AG09319 (cell line): ENCODE measurements around the gene FXR2.
A peak's percentile ranks its signal among the peaks of the same experiment; 100 is the strongest.

Experiments
- DNase-seq: peaks from one replicate; pipeline ENCODE4 v3.0.0-alpha.2; 2010; ENCODE audit warnings: low read depth; ENCODE audit errors: extremely low read depth
- TF ChIP-seq, protein P1 (sequence below): IDR thresholded peaks from 2 replicates; pipeline ENCODE4 v1.5.1; 2011; ENCODE audit warnings: low read depth, mild to moderate bottlenecking, inconsistent platforms, low read length, moderate library complexity

FXR2 gene

DNA sequence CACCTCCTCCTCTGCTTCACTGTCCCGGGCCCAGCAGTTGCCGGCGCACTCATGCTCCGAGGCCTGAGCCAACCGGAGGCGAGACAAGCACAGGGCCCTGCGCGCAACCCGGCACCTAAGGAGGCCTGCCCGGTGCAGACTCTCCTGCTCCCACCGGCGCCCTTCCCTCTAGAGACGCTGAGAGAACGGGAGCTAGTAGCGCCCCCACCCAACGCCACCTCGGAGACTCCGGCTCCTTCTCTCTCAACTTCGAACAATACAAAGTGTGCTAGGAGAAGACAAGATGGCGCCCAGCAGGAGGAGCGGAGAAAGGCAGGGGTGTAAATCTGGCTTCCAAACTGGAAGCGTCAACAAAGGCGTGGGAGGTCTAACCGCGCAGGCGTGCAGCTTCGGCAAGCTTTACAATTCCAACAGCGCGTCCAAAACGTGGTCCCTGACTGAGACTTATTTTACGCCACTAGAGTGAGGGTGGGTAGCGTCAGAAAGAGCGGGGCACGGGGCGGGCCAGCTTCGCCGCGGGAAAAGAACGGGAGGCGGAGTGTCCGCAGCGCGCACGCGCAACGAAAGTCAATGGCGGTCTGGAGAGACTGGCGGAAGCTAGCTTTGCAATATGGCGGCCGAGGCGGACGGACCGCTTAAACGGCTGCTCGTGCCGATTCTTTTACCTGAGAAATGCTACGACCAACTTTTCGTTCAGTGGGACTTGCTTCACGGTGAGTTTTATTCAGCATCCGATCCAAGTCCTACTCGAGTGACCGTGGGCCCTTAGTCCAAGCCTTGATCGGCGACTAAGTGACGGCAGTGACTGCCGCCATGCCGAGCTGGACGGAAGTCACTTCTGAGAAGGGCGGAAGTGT is 31.2 kb downstream of the FXR2 start, which contains the start of gene MPDU1:
TSS of gene MPDU1 (plus strand) at position 600 of the 857 bp plus-strand sequence. CDS start at position 611, 11 bp downstream.
- DNase-seq: peak; percentile 92
- TF ChIP-seq, protein P1, sequence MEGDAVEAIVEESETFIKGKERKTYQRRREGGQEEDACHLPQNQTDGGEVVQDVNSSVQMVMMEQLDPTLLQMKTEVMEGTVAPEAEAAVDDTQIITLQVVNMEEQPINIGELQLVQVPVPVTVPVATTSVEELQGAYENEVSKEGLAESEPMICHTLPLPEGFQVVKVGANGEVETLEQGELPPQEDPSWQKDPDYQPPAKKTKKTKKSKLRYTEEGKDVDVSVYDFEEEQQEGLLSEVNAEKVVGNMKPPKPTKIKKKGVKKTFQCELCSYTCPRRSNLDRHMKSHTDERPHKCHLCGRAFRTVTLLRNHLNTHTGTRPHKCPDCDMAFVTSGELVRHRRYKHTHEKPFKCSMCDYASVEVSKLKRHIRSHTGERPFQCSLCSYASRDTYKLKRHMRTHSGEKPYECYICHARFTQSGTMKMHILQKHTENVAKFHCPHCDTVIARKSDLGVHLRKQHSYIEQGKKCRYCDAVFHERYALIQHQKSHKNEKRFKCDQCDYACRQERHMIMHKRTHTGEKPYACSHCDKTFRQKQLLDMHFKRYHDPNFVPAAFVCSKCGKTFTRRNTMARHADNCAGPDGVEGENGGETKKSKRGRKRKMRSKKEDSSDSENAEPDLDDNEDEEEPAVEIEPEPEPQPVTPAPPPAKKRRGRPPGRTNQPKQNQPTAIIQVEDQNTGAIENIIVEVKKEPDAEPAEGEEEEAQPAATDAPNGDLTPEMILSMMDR: no peak

DNA sequence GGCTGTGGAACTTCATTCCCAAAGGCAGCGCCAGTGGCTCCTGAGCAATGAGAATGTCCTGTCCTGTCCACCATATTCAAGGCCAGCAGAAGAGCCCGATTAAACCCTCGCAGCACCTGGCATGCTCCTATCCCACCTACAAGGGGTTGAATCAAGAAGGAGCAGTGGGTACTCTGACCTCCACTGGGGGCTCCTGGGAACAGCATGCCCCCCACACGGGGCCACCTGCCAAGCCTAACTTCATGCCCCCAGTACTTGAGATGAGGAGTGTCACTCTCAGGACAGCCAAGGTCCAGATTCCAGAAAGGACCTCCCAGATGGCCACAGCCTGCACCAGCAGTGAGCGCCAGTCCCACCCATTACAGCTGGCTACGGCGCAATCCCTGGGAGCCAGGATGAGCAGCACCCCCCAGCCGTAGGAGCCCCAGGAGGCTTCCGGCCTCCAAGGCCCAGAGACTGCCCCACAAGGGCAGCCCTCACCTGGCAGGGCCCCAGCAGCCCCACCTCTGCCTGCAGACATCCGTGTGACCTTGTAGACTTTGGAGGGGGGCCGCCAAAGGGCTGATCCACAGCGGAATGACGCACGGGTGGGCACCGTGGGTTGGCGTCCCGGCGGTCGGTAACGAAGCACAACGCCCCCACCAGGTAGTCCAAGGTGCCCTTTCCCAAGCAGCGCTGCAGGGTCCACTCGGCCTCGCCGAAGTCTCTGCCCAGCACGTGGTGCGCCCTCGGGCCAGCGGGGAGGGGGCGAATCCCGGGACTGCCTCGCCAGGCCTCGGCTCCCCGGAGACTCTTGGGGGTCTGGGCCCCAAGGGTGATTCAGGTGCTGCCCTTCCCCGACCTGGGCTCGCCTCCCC is 32.1 kb downstream of the FXR2 start:
- DNase-seq: no peak
- TF ChIP-seq, protein P1: no peak

DNA sequence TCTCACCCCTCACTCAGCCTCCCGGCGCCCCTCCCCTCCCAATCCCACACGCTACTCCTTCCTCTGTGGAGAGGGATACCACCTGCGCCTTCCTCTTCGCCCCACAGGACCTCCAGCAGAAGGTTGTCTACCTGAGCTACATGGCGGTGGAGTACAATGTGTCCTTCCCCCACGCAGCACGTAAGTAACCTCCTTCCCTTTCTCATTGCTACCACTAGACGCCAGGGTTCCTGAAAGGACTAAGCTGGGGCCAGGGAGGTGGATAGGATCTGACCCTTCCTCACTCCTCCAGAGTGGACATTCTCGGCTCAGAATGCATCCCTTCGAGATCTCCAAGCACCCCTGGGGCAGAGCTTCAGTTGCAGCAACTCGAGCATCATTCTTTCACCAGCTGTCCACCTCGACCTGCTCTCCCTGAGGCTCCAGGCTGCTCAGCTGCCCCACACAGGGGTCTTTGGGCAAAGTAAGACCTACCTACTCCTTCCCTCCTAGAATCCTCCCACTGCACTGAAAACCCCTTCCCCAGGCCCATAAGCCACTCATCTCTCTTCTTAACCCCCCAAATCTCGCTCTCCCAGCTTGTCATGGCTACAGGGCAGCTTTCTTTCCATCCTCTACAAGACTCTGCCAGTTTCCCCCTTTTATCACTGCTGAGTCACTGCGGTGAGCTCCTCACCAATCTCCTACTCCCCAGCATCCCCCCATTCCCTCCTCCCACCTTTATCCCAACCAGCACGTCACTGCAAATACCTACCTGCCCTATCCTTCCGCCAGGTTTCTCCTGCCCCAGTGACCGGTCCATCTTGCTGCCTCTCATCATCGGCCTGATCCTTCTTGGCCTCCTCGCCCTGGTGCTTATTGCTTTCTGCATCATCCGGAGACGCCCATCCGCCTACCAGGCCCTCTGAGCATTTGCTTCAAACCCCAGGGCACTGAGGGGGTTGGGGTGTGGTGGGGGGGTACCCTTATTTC is 33.8 kb downstream of the FXR2 start:
- TF ChIP-seq, protein P1: no peak
- DNase-seq: no peak

DNA sequence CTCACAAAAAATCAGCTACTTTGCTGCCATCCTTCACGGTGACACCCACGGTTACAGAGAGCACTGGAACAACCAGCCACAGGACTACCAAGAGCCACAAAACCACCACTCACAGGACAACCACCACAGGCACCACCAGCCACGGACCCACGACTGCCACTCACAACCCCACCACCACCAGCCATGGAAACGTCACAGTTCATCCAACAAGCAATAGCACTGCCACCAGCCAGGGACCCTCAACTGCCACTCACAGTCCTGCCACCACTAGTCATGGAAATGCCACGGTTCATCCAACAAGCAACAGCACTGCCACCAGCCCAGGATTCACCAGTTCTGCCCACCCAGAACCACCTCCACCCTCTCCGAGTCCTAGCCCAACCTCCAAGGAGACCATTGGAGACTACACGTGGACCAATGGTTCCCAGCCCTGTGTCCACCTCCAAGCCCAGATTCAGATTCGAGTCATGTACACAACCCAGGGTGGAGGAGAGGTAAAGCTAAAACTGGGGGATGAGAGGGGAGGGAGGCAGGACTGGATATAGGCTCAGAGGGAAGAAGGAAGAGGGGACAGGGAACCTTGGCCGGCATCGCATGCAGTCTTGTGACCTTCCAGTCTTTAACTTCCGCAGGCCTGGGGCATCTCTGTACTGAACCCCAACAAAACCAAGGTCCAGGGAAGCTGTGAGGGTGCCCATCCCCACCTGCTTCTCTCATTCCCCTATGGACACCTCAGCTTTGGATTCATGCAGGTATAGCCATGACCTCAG is 34.7 kb downstream of the FXR2 start:
- TF ChIP-seq, protein P1: no peak

DNA sequence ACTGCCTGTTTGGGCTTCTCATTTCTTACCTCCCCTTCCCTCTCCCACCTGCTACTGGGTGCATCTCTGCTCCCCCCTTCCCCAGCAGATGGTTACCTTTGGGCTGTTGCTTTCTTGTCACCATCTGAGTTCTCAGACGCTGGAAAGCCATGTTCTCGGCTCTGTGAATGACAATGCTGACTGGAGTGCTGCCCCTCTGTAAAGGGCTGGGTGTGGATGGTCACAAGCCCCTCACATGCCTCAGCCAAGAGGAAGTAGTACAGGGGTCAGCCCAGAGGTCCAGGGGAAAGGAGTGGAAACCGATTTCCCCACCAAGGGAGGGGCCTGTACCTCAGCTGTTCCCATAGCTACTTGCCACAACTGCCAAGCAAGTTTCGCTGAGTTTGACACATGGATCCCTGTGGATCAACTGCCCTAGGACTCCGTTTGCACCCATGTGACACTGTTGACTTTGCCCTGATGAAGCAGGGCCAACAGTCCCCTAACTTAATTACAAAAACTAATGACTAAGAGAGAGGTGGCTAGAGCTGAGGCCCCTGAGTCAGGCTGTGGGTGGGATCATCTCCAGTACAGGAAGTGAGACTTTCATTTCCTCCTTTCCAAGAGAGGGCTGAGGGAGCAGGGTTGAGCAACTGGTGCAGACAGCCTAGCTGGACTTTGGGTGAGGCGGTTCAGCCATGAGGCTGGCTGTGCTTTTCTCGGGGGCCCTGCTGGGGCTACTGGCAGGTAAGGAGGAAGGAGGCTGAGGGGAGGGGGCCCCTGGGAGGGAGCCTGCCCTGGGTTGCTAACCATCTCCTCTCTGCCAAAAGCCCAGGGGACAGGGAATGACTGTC is 35.5 kb downstream of the FXR2 start, which contains the start of gene CD68:
TSS of gene CD68 (plus strand) at position 638 of the 833 bp plus-strand sequence. CDS start at position 678, 40 bp downstream.
- TF ChIP-seq, protein P1: no peak
- DNase-seq: peak; percentile 60

More for the DNA sequence above, 34.7 kb downstream of the FXR2 start:
- no peak for DNase-seq
